ENCODE data around the gene GPC5.
A peak's percentile ranks its signal among the peaks of the same experiment; 100 is the strongest.

GPC5 gene

DNA sequence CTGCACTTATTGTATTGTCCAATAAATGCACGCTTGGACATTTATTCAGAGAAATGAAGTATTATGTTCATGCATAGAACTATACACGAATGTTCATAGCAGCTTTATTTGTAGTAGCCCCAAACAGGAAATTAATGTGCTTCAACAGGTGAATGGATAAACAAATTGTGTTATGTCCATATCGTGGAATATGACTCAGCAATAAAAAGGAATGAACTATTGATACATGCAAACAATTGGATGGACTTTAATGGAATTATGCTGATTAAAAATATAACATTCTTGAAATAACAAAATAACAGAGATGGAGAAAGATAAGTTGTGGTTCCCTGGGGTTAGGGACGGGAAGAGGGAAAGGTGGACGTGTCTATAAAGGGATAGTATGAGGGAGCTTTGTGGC, 65.9 kb downstream of the GPC5 start:
- no peak for DNase-seq

DNA sequence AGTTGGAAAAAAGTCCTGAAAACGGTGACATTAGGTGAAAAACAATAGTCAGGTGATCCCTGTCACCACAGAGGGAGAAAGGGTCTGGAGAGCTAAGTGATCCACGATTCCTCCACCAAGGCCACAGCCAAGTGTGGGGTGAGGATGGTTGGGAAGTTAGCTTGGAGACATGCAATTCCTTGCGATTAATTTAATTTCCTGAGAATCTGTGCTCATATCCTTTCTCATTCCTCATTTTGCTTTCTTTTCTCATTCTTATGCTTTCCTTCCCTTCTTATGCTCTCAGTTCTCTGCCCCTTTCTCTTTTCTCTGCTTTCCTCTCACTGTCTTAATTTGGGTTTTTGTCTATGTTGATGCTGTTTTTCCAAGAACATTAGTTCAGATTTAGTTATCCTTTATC, 68.8 kb downstream of the GPC5 start:
- DNase-seq, result no peak

DNA sequence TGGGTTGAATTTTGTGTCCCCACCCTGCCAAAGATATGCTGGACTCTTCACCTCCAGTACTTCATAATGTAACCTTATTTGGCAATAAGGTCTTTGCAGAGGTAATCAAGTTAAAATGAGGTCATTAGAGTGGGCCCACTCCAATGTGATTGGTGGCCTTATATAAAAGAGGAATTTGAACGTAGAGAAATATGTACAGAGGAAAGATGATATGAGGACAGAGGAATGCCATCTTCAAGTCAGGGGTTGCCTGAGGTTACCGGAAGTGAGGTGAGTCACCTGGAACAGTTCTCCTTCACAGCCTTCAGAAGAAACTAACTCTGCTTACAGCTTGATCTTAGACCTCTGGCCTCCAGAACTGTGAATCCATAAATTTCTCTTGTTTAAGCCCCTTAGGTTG, 69.9 kb downstream of the GPC5 start:
- DNase-seq, result no peak

DNA sequence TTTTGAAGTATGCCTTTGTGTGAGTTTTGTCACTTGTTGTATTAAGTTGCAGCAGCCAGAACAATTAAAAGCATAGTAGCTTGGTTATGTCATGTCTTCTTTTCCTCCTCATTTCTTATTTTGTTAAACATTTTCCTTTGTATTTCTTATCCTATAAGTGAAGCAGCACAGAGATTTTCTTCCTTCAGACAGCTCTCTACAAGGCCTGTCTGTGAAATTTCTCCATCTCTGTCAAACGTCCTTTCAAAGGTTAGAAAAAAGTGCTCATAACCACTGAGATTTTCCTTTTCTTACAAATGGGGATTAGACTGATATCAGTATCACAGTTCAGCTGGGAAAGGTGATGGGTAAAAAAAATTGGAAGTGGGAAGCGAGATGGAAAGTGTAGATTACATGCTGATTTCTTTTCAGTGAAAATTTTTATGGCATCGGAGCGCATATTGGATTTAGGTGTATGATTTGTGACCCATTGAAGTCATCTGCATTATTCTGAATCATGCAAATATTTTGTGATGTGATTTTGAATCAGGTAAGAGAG, 71.7 kb downstream of the GPC5 start:
- DNase-seq, result no peak

DNA sequence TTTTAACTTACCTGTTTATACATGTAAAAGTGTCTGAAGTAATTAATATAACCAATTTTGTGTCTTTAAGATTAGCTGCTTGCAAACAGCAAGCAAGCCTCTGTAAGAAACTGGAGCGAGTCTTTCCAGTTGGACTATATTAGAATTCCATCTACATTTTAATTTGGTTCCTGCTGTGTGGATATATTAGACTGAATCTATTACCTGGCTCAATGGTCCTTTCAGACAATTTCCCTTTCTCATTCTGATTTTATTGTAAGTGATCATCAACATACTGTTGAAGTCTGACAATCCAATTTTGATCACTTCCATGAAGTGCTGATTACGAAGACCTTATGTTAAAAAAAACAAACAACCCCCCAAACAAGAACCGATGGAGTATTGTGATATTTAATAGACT, 72.3 kb downstream of the GPC5 start:
- DNase-seq, result no peak

DNA sequence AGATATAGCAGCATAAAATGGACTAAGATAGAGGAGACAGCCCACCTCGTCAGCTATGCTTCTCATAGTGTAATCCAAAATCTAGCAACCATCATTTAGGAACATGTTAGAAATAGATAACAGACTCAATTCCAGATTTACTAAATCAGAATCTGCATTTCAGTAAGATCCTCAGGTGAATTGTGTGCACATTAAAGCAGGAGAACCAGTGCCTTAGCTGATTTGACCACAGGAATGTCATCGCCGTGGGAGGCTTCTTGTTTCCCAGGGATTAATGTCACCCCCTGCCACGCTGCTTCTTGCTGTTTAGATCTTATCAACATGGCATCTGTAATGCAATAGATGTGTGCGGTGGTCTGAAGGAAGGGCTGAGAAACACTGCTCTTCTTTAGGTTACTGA, 84.0 kb downstream of the GPC5 start:
- DNase-seq, result no peak

DNA sequence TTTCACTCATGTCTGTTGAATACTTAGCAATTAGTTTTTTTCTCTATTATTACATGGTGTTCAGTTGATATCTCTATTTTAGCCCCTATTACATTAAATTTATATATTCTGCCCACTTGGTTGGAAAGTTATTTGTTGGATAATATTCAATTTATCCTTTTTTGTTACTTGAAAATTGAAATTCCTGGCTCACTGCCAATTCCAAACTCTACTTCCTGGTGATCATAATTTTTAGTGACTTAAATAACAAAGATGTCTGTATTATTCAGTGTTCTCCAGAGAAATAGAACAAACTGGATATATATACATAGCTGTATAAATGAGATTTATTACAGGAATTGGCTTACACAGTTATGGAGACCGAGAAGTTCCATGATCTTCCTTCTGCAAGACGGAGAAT, 93.6 kb downstream of the GPC5 start:
- DNase-seq, result no peak

DNA sequence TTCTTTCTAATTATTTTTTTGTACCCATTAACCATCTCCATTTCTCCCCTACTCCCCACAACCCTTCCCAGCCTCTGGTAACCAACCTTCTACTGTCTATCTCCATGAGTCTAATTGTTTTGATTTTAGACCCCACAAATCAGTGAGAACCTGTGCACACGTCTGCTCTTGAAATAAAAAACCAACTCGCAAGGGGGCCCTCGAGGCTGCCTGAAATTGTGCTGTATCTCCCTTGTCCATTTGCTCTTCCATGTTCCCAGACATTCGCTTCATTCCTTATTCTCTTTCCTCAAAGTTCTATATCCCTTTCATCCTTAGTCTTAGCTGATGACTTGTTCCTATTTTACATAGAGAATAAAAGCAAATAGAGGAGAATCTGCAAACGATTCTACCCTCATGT, 95.0 kb downstream of the GPC5 start:
- DNase-seq, result no peak

DNA sequence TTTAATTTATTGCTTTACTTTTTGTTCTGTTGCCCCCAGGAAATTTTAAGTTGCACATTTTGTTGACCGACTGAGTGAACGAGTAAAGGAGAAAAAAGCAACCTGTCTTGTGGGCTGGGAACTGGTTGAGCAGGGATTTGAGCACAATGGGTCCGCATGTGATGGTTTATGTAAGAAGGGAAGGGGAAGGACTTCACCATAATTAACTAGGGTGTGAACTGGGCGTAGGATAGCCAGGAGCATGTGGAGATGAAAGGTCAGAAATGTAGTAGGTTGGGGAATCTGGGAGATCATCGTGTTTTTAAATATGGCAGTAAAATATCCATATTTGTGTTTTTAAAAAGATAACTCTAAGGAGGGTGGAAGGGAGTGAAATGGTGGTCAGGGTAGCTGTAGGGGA, 99.9 kb downstream of the GPC5 start:
- no peak for DNase-seq

DNA sequence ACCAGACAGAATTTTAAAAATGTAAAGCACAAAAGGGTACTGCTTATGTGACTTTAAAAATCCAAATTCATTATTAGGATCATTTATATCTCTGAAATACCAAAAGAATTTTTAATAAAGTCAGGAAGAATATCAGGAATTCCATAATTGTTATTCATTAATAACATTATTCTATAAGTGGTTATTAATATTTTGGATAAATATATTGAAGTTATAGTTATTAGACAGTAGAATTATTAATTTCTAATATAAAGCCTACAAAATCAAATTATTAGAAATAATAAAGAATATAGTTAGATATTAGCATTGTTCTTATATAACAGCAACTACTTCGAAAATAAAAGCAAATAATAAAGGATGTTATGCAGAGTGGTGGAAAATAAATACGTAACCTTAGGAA, 105.8 kb downstream of the GPC5 start:
- DNase-seq, result no peak

DNA sequence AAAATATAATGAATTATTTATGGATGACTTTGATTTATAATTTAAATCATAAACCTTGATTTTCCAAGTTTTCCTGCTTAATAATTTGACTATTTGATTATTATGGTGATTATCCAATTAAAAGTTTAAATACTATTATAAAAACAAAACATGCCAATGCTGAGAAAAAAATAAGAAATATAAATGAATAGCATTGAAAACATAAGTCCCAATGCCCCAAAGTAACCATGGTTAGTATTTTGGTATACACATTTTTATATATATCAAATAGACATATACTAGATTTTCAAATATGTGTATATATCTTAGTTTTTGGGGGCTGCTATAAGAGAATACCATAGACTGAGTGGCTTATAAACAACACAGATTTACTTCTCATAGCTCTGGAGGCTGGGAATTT, 108.3 kb downstream of the GPC5 start:
- no peak for DNase-seq

DNA sequence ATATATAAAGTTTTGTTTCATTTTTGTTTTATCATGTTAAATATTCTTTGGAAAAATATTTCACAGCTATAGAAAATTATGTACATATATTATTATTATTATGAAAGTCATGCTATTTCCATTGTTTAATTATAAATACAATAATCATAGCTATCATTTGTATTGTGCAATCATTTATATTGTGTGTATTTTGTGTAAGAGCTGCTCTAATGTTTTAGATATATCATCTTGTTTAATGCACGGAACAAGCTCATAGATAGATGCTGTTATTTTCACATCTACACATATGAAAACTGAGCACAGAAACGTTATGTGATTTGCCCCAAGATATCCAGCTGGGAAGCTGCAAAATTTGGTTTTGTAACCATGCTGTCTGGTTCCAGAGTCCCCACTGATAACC, 111.6 kb downstream of the GPC5 start:
- no peak for DNase-seq

DNA sequence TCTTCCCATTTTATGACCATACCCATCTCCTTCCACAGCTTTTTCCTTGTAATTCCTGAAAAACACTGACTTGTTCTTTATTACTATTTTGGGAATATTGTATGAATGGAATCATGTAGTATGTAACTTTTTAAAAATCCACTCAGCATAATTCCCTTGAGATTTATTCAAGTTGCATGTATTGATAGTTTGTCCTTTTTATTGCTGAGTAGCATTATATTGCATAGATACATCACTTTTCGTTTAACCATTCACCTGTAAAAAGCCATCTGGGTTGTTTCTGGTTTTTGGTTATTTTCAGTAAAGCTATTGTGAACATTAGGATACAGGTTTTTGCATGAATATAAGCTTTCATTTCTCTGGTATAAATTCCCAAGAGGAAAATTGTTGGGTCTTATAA, 115.4 kb downstream of the GPC5 start:
- no peak for DNase-seq

DNA sequence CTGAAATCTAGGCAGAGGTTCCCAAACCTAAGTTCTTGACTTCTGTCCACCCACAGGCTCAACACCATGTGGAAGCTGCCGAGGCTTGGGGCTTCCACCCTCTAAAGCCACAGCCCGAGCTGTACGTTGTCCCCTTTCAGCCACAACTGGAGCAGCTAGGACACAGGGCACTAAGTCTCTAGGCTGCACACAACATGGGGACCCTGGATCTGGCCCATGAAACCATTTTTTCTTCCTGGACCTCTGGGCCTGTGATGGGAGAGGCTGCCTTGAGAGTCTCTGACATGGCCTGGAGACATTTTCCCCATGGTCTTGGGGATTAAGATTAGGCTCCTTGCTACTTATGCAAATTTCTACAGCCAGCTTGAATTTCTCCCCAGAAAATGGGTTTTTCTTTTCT, 118.4 kb downstream of the GPC5 start:
- DNase-seq, result no peak

DNA sequence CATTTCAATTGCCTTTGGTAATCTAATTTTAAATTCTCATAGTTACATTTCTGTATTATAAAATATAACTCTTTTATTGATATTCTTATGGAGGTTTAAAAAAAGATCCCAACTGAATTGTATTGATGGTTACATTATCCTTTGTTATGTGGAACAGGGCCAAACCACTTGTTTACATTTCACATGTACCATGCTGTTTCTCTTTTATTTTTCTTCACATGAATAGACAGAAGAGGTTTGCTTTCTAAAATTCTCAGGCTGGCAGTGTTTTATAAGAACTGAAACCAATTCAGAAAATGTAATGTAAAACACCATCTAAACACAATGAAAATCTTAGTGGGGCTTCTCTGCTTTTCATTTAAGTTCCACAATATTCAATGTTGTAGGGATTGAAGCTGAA, 122.5 kb downstream of the GPC5 start:
- peak; percentile 5 to 38 for DNase-seq

DNA sequence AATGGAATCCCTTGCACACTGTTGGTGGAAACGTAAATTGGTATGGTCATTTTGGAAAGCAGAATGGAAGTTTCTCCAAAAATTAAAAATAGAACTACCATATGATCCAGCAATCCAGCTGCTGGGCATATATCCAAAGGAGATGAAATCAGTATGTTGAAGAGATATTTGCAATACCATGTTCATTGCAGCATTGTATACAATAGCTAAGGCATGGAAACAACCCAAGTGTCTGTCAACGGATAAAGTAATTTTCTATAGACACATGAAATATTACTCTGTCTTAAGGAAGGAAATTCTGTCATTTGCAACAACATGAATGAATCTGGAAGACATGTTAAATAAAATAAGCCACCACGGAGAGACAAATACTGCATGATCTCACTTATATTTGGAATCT, 124.7 kb downstream of the GPC5 start:
- DNase-seq, result no peak

DNA sequence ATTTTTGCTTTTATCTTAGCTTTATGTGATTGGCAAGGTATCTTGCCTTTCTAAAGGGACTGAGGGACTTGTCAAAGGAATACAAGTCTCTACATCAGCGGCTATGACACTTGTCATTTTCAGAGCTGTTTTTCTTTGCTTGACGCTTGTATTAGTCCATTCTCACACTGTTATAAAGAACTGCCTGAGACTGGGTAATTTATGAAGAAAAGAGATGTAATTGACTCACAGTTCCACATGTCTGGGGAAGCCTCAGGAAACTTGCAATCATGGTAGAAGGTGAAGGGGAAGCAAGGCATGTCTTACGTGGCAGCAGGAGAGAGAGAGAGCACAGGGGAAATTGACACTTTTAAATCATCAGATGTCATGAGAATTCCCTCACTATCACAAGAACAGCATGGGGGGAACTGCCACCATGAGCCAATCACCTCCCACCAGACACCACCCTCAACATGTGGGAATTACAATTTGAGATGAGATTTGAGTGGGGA, 128.2 kb downstream of the GPC5 start:
- DNase-seq, result no peak

DNA sequence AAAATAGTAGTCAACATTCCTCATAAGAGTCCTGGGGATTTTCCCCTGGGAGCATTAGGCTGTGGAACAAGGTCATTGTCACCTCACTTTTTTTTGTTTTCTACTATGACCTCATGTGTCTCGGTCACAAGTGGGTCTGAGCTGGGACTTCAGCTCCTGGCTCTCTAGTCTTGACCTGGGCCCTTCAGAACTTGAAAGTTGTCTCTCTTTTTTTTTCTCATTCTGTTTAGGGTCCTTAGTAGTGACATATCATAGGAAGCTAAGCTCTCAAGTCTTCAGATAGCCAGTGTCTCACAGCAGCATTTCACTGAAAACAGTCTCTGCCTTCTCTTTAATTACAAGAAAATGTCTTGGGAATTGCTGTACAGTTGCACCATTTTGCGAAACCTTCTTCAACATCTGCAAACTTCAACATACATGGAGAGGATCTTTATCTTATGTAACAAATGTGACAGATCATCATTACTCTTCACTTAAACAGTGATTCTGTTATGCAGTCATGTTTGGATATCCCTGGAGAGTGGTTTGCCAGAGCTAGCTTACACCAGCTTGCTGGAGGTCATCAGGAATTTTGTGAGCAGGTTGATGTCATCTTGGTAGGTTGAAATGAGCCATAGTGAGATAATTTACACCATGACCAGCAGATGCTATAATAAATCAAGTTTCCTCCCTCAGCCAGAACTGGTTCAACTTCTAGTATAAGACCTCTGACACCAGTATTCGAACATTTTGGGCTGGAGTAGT, 131.5 kb downstream of the GPC5 start:
- no peak for DNase-seq

DNA sequence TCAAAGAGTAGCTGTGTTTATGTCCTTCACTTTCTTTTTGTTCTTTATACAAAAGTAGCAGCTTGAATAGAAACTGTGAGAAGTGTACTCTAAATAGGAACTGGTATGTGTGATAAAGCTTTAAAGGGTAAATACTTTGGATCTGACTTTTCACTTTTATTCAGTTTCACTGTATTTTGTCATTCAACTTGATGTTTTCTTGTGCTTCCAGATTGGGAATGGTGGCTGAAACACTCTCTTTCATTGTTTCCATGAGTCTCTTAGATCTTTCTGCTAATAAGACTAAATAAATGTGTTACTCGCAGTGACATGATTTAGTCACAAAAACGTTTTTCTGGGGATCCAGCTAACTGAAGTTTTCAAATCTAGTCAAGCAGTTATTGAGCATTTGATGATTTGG, 133.2 kb downstream of the GPC5 start:
- DNase-seq, result no peak

DNA sequence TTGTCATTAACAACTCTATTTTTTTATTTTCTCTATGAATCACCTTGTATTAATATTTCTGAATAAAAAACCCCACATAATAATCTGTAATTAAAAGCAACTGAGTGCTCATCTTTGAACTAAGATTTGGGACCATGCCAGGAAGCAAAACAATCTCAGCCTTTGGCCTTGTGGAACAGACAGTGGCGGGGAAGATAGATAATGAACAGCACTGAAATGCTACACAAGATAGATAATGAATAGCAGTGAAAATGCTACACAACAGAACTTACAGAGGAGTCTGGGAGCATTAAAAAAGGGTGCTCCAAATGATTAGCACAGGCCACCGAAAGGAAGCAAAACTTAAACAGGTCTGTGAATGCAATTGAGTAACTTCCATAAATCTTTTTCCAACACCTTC, 134.9 kb downstream of the GPC5 start:
- no peak for DNase-seq

DNA sequence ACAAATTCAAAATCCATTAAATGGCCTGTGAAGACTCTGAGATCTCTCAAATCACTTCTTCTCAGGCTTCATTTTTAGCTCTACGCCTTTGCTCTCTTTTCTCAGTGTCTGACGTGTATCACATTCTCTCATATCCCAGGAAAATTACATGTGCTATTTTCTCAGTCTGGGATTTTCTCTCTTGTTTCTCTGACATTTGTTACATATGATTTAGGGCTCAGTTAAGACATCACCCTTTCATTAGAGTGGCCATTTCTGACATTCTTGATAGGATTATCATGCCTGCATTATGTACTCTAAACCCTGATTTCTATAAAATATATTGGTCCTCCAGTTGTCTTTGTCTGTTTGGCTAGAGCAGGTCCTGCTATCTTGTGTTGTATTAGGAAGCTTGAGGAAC, 136.6 kb downstream of the GPC5 start:
- DNase-seq, result no peak

DNA sequence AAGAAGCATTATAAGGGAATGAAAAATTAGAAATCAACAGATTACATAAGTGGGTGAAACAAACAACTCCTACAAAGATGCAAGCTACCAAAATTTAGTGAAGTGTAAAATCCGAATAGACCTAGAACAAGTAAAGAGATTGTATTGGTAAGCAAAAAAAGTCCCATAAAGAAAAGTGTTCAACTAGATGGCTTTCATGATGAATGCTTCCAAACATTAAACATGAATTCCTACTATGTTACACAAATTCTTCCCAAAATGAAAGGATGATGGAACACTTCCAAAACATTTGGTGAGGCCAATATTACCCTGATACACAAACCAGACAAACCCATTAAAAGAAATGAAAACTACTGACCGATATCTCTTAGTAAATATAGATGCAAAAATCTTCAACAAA, 139.0 kb downstream of the GPC5 start:
- no peak for DNase-seq

DNA sequence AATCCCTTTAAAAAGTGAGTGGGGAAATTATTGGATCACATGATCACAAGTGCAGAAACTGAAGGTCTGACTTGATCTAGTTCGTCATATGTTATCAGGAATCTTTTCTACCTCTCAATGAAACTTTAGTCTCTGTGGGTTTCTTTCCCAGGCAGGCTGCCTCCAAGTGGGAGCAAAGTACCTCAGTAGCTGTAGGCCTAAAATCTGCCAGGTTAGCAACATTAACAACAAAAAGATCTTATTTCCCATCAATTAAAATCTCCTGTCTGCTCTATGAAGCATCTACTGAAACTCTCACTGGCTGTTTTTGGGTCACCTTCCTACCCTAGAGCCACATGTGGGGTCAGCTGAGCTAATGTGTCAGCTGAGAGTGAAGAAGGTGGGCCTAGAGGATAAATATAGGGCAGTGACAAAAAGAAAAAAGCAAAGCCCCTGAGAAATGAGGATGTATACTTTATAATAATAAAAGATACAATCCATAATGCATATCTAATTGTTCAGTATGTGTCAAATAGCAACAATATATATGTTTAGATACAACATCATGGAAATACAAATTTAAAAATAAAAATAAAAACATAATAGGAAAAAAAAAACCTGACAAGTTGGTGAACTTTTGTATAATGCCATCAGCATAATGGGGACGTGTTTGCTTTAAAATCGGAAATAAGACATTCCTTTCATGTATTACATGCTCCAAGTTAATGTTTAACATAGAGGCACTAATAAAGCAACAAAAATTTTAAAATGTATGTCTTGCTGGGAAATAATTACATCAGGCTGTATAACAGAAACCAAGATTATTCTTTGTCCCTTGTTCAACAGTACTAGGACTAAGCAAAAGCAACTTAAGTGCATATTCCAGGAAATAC, 141.1 kb downstream of the GPC5 start:
- no peak for DNase-seq

DNA sequence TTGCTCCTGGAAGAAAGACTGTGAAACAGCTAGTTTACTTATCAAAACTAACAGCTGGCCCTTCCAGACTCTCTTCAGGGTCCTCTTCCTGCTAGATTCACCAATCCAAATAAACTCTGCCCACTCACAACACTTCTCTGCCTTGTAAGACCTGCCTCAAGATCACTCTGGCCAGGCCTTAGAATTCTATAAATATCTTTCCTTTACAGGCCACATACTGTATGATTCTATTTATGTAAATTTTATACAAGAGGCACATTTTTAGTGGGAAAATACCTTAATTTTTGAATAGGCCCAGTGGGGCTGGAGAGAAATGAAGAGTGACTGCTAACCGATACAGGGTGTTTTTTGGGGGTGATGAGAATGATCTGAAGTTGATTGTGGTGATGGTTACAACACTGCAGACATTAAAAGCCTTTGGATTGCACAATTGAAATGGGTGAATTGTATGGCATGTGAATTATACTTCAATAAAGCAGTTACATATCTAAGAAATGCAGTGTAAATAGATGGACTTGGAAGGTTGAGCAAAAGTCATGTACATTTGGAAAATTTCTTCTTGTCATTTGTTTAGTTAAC, 141.8 kb downstream of the GPC5 start:
- no peak for DNase-seq
